ENCODE results near the gene CENPS.
"Not testable (repeated sequence)": the region's sequence is repeated elsewhere in the genome, so short reads cannot be mapped to it uniquely, and the experiment has no call there.

Gene CENPS

GRCh38 chr1:10456048-10456447, 25.8 kb downstream of the CENPS start:
- TF ChIP-seq CTCF (IDR thresholded peaks at IDR 0.05) = no peak
- Histone ChIP-seq H3K4me1 (peaks cover 0 to 7% (median 3%) of the 10 kb centered on the region in 4 donors), H3K27ac (no peak overlapping the region), H3K4me3 (no peak overlapping the region), H3K36me3 (peaks cover 6 to 20% (median 8%) of the 10 kb centered on the region in 3 donors), H3K9me3 (no peaks in the 10 kb centered on the region), H3K27me3 (no peaks in the 10 kb centered on the region)
- intact Hi-C loops (cut with DNase I; ENCODE audit: low total_unique reads) = no loop called here
- DNase-seq = no peak

GRCh38 chr1:10456661-10457060, 26.4 kb downstream of the CENPS start:
- H3K27me3 ChIP-seq = no peaks in the 10 kb centered on the region
- intact Hi-C loops (cut with DNase I; ENCODE audit: low total_unique reads) = no loop called here
- H3K4me3 ChIP-seq = no peak overlapping the region
- no peak for DNase-seq
- no peak for TF ChIP-seq CTCF (IDR thresholded peaks at IDR 0.05)
- peaks cover 12 to 26% (median 14%) of the 10 kb centered on the region in 3 donors for H3K36me3 ChIP-seq
- no peaks in the 10 kb centered on the region for H3K9me3 ChIP-seq
- no peak overlapping the region for H3K27ac ChIP-seq
- peaks cover 0 to 2% (median 0%) of the 10 kb centered on the region in 4 donors for H3K4me1 ChIP-seq

- H3K4me3 ChIP-seq; intact Hi-C loops (cut with DNase I; ENCODE audit: low total_unique reads): not testable (repeated sequence)
Measured at GRCh38 chr1:10457462-10457861, 27.2 kb downstream of the CENPS start.

GRCh38 chr1:10457875-10458274, 27.6 kb downstream of the CENPS start:
- Histone ChIP-seq H3K4me1 (no peaks in the 10 kb centered on the region), H3K9me3 (no peaks in the 10 kb centered on the region), H3K4me3 (no peak overlapping the region), H3K36me3 (peaks cover 14 to 38% (median 26%) of the 10 kb centered on the region in 3 donors), H3K27me3 (no peaks in the 10 kb centered on the region), H3K27ac (no peak overlapping the region)
- no peak for TF ChIP-seq CTCF (IDR thresholded peaks at IDR 0.05)
- no peak for DNase-seq
- intact Hi-C loops (cut with DNase I; ENCODE audit: low total_unique reads) = no loop called here

More at GRCh38 chr1:10457462-10457861, 27.2 kb downstream of the CENPS start:
- H3K27me3 ChIP-seq, H3K4me1 ChIP-seq, H3K9me3 ChIP-seq, DNase-seq, H3K27ac ChIP-seq: not testable (repeated sequence)
- peaks cover 12 to 34% (median 22%) of the 10 kb centered on the region in 3 donors for H3K36me3 ChIP-seq

- intact Hi-C loops (cut with DNase I; ENCODE audit: low total_unique reads) = no loop called here
- no peak for DNase-seq
- Histone ChIP-seq H3K36me3 (peaks cover 24 to 52% (median 37%) of the 10 kb centered on the region in 3 donors), H3K9me3 (no peaks in the 10 kb centered on the region), H3K4me1 (no peaks in the 10 kb centered on the region), H3K4me3 (no peak overlapping the region), H3K27ac (no peak overlapping the region), H3K27me3 (no peaks in the 10 kb centered on the region)
- no peak for TF ChIP-seq CTCF (IDR thresholded peaks at IDR 0.05)
Measured at GRCh38 chr1:10459184-10459583, 29.0 kb downstream of the CENPS start.

- intact Hi-C loops (cut with DNase I; ENCODE audit: low total_unique reads) = no loop called here
- DNase-seq = no peak
- peaks cover 0 to 11% (median 8%) of the 10 kb centered on the region in 4 donors for H3K4me1 ChIP-seq
- no peak overlapping the region for H3K27ac ChIP-seq
- peaks cover 36 to 78% (median 63%) of the 10 kb centered on the region in 3 donors for H3K36me3 ChIP-seq
- no peaks in the 10 kb centered on the region for H3K27me3 ChIP-seq
- no peaks in the 10 kb centered on the region for H3K9me3 ChIP-seq
- H3K4me3 ChIP-seq = no peak overlapping the region
- TF ChIP-seq CTCF (IDR thresholded peaks at IDR 0.05) = no peak
Measured at GRCh38 chr1:10467078-10467477, 36.8 kb downstream of the CENPS start.
